ENCODE measurements around the gene HEPACAM. TPM values are rescaled to one million over a fixed set of nuclear protein-coding genes. Genes with fewer than 3 reads are reported as not detected.

HEPACAM gene
- total RNA-seq, 1 donor from 2014 or later: 0.08 TPM

DNA sequence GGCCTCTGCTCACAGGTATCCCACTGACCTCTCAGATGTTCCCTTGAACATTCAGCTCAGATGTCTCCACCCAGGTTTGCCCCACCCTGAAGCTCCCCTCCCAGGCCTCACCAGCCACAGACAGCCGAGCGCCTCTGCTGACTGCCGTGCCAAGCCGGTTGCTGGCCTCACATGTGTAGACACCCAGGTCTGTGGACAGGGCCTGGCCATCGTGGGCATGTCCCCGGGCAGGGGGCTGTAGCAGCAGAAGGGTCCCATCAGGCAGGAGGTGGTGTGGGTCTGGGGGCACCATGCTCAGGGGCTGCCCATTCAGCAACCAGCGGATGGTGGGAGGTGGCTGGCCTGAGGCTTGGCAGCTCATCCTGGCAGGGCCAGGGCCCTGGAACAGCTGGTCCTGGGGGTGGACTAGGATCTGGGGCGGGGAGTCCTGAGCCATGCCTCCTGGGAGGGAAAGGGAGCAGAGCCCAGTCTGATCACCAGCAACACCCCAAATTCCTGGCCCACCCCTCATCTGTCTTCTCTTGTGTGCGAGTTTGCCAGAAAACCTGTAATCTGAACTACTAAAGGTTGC lies 38.9 kb downstream of the HEPACAM start:
- H3K27me3 Mint-ChIP-seq (ENCODE audit: unreplicated experiment): peaks cover 12% of the 10 kb centered on the region

GRCh38 chr11:124896071-124896750 lies 39.6 kb downstream of the HEPACAM start:
- Mint-ChIP-seq H3K27me3 (ENCODE audit: unreplicated experiment) (peaks cover 14% of the 10 kb centered on the region), H3K4me1 (ENCODE audit: unreplicated experiment) (peaks cover 67% of the 10 kb centered on the region), H3K9me3 (ENCODE audit: unreplicated experiment) (peaks cover 2% of the 10 kb centered on the region), H3K36me3 (ENCODE audit: low read depth, unreplicated experiment) (peaks cover 26% of the 10 kb centered on the region), H3K27ac (ENCODE audit: unreplicated experiment) (no peak overlapping the region), H3K4me3 (ENCODE audit: unreplicated experiment) (peak overlapping the region; percentile 47)
- no peak for DNase-seq (ENCODE audit: low spot score)
- TF ChIP-seq, protein P1, sequence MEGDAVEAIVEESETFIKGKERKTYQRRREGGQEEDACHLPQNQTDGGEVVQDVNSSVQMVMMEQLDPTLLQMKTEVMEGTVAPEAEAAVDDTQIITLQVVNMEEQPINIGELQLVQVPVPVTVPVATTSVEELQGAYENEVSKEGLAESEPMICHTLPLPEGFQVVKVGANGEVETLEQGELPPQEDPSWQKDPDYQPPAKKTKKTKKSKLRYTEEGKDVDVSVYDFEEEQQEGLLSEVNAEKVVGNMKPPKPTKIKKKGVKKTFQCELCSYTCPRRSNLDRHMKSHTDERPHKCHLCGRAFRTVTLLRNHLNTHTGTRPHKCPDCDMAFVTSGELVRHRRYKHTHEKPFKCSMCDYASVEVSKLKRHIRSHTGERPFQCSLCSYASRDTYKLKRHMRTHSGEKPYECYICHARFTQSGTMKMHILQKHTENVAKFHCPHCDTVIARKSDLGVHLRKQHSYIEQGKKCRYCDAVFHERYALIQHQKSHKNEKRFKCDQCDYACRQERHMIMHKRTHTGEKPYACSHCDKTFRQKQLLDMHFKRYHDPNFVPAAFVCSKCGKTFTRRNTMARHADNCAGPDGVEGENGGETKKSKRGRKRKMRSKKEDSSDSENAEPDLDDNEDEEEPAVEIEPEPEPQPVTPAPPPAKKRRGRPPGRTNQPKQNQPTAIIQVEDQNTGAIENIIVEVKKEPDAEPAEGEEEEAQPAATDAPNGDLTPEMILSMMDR (IDR thresholded peaks at IDR 0.05; ENCODE audit: unreplicated experiment): no peak

More for the DNA sequence above, 38.9 kb downstream of the HEPACAM start:
- Mint-ChIP-seq H3K9me3 (ENCODE audit: unreplicated experiment) (peaks cover 6% of the 10 kb centered on the region), H3K36me3 (ENCODE audit: low read depth, unreplicated experiment) (peaks cover 26% of the 10 kb centered on the region), H3K27ac (ENCODE audit: unreplicated experiment) (no peak overlapping the region), H3K4me3 (ENCODE audit: unreplicated experiment) (peak overlapping the region; percentile 93), H3K4me1 (ENCODE audit: unreplicated experiment) (peaks cover 72% of the 10 kb centered on the region)
- TF ChIP-seq, protein P1 (IDR thresholded peaks at IDR 0.05; ENCODE audit: unreplicated experiment): no peak
- DNase-seq (ENCODE audit: low spot score): no peak

- Mint-ChIP-seq H3K36me3 (ENCODE audit: low read depth, unreplicated experiment) (peaks cover 26% of the 10 kb centered on the region), H3K27ac (ENCODE audit: unreplicated experiment) (no peak overlapping the region), H3K4me1 (ENCODE audit: unreplicated experiment) (peaks cover 60% of the 10 kb centered on the region), H3K9me3 (ENCODE audit: unreplicated experiment) (no peaks in the 10 kb centered on the region), H3K4me3 (ENCODE audit: unreplicated experiment) (no peak overlapping the region), H3K27me3 (ENCODE audit: unreplicated experiment) (peaks cover 14% of the 10 kb centered on the region)
- DNase-seq (ENCODE audit: low spot score): no peak
- TF ChIP-seq, protein P1 (IDR thresholded peaks at IDR 0.05; ENCODE audit: unreplicated experiment): no peak
Measured at GRCh38 chr11:124895471-124895971, 40.3 kb downstream of the HEPACAM start.

- Mint-ChIP-seq H3K27ac (ENCODE audit: unreplicated experiment) (peak overlapping the region; percentile 36), H3K36me3 (ENCODE audit: low read depth, unreplicated experiment) (peaks cover 26% of the 10 kb centered on the region), H3K9me3 (ENCODE audit: unreplicated experiment) (no peaks in the 10 kb centered on the region), H3K4me1 (ENCODE audit: unreplicated experiment) (peaks cover 54% of the 10 kb centered on the region), H3K27me3 (ENCODE audit: unreplicated experiment) (peaks cover 14% of the 10 kb centered on the region), H3K4me3 (ENCODE audit: unreplicated experiment) (no peak overlapping the region)
- DNase-seq (ENCODE audit: low spot score): no peak
- TF ChIP-seq, protein P1 (IDR thresholded peaks at IDR 0.05; ENCODE audit: unreplicated experiment): no peak
Measured at GRCh38 chr11:124894606-124895430, 41.0 kb downstream of the HEPACAM start.

All from endothelial cell (in vitro differentiated cells).